Measurements from ENCODE around the gene CDH13.

CDH13 gene

DNA sequence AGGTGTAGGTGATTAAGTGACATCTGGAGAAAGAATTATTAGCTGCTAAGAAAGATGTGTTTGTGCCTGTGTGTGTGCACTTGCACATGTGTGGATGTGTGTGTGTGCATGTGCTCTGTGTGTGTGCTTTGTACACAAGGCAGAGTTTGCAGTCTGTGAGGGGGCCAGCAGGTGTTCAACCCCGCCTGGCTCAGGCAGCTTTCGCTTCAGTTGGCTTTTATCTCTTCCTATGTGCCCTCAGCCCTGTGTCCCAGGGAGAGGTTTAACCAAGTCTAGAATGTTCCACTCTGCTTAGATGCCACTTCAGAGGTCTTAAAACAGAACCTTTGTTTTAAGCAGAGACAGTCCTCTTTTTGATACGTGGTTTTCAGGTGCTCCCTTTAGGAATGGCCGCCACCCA is 58.8 kb downstream of the CDH13 start:
- TF ChIP-seq, protein P1, sequence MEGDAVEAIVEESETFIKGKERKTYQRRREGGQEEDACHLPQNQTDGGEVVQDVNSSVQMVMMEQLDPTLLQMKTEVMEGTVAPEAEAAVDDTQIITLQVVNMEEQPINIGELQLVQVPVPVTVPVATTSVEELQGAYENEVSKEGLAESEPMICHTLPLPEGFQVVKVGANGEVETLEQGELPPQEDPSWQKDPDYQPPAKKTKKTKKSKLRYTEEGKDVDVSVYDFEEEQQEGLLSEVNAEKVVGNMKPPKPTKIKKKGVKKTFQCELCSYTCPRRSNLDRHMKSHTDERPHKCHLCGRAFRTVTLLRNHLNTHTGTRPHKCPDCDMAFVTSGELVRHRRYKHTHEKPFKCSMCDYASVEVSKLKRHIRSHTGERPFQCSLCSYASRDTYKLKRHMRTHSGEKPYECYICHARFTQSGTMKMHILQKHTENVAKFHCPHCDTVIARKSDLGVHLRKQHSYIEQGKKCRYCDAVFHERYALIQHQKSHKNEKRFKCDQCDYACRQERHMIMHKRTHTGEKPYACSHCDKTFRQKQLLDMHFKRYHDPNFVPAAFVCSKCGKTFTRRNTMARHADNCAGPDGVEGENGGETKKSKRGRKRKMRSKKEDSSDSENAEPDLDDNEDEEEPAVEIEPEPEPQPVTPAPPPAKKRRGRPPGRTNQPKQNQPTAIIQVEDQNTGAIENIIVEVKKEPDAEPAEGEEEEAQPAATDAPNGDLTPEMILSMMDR (IDR thresholded peaks at IDR 0.05; ENCODE audit: control extremely low read depth, extremely low read depth, low read depth, missing control alignments): no peak
- ChIA-PET POLR2A (no interaction called here), CTCF (interaction anchor here (0.8 to 1.2 kb wide), 4 partner anchors 9 to 14 kb away, joined by 3 to 4 read pairs (median 4); no protein-coding TSS in a partner anchor)
- DNase-seq (ENCODE audit: extremely low spot score): no peak

DNA sequence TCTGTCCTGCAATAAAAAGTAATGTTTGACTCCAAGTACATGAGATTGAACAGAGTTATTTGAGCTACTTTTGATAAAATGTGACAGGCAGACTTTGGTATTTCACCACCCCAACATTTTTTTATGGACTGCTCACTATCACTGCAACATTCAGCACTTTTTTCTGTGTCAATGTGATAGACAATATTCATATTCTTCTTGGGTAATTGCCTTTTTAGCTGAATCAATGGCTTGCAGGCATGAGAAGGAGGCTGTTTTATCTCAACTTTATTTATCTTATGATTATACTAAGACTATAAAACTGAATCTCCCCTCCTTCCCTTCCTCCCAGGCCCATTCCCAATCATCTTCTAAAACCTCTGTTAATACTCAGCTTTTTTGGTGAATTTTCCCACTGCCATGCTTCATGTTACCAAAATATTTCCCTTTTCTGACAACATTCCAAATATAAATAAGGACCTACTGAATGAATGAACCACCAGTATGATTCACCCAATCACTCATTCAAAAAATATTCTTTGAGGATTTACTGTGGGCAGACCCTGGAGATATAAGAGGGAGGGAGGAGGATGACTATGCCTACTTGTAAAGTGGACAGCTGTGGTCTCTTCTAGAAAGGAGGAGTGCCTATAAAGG is 67.6 kb downstream of the CDH13 start:
- TF ChIP-seq, protein P1 (IDR thresholded peaks at IDR 0.05; ENCODE audit: control extremely low read depth, extremely low read depth, low read depth, missing control alignments): no peak
- DNase-seq (ENCODE audit: extremely low spot score): no peak
- ChIA-PET POLR2A (no interaction called here), CTCF (interaction anchor here (1.0 to 2.6 kb wide), 9 partner anchors 10 to 108 kb away, joined by 3 to 10 read pairs (median 5); no protein-coding TSS in a partner anchor)

DNA sequence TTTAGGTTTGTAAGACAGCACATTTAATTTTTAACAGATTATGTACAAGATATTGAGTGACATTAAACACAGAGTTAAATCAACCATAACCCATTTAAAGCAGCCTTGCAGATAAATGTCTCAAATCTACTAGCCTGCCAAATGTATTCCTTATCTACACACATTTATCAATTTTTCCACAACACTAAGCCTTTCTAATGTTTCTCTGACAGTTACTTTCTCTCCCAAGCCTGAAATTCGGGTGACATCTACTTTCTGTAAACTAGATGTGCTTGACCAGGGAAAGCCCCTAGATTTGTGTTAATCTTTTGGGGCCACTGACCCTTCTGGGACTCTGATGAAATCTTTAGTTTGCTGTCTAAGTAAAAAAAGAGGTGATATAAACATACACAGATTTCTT is 69.0 kb downstream of the CDH13 start:
- DNase-seq (ENCODE audit: extremely low spot score): no peak
- ChIA-PET POLR2A (no interaction called here), CTCF (interaction anchor here (2.2 kb wide), 1 partner anchor 11 kb away, joined by 8 read pairs; no protein-coding TSS in a partner anchor)
- TF ChIP-seq, protein P1 (IDR thresholded peaks at IDR 0.05; ENCODE audit: control extremely low read depth, extremely low read depth, low read depth, missing control alignments): no peak

DNA sequence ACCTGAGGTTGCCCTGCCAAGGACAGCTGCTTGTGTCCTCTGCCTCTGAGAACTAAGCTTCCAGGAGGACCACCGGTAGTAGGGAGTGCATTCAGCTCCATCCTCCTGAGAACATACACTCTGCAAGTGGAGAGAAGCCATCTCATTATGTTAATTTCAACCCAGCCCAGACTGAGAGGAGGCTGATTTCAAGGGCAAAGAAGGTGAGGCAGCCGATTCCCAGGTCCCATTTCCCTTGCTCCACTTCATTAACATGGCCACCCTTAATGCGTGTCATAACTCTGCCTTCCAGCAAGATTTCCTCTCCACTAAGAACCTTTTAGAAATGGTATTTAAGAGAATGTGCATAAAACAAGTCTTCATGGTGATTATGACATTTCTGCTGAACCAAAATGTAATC is 72.5 kb downstream of the CDH13 start:
- TF ChIP-seq, protein P1 (IDR thresholded peaks at IDR 0.05; ENCODE audit: control extremely low read depth, extremely low read depth, low read depth, missing control alignments): no peak
- ChIA-PET POLR2A (no interaction called here), CTCF (interaction anchor here (0.9 to 3.1 kb wide), 8 partner anchors 8 to 60 kb away, joined by 3 to 12 read pairs (median 4); no protein-coding TSS in a partner anchor)
- DNase-seq (ENCODE audit: extremely low spot score): no peak

DNA sequence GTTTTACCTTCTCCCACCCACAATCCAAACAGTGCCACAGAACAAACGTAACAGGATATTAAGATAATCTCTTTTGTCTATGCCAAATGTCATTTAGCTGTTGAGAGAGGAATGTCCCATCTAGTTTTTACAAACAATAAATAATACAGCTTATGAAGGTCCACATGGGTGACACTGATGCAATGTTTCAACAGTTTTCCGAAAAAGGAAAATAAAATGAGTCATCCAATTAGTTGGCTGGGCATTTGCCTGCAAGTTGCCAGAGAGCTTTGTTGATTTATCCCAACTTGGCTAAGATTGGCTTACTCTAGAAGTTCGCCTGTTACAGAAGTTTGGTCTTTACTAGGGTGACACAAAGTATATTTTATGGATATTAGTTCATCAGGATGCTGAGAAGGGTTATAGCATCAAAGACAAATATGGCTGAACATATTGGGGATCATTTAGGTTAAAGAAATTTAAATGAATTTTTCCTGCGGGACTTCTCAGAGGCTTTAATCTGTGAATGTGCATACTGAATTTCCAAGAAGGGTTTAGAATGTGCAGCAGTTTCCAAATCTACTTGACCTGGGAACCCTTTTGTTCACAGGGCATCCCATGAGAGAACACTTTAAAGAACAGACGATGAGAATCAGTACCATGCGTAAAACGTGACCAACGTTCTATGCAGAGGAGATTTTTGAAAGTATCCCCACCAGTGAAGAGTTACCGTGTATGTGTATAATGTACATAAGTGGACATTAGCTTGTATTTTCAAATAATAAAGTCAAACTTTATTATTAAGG is 73.1 kb downstream of the CDH13 start:
- CTCF ChIA-PET: interaction anchor here (1.0 to 3.1 kb wide), 8 partner anchors 9 to 61 kb away, joined by 3 to 12 read pairs (median 4); no protein-coding TSS in a partner anchor
- TF ChIP-seq, protein P1 (IDR thresholded peaks at IDR 0.05; ENCODE audit: control extremely low read depth, extremely low read depth, low read depth, missing control alignments): no peak
- DNase-seq (ENCODE audit: extremely low spot score): no peak
- POLR2A ChIA-PET: no interaction called here

DNA sequence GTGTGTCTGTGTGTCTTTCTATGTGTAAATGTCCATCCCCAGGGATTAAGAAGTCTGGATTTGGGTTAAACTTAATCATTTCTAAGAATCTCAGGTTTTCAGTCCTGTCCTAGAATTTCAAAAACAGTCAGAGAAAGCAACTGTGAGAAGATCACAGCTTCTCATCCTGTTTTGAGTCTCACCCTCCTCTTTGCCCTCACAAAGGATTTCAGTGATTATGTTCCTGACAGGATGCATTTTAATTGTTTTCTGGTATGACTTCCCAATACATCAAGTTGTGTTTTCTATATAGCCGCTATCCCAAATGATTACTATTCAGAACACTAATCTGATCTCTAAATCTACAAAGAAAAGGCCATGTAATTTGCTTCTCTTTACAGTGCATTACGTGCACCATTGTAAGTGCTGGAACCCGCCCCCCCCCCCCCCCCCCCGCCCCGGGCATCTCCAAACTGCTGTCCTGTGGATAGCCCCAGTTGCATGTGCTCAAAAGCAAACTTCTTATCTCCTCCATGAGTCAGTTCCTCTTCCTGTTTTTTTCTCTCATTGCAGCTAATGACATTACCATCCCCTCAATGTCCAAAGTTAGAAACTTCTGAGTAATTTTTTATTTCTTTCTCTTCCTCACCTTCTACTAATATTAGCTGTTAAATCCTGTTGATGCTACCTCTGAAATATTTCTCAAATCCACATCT is 73.9 kb downstream of the CDH13 start:
- TF ChIP-seq, protein P1 (IDR thresholded peaks at IDR 0.05; ENCODE audit: control extremely low read depth, extremely low read depth, low read depth, missing control alignments): no peak
- POLR2A ChIA-PET: no interaction called here
- DNase-seq (ENCODE audit: extremely low spot score): no peak
- CTCF ChIA-PET: interaction anchor here (1.0 to 3.1 kb wide), 4 partner anchors 8 to 61 kb away, joined by 3 to 12 read pairs (median 4); no protein-coding TSS in a partner anchor

Measured in GM10248 (cell line).